Measurements from ENCODE around the gene SELENOI. TPM values are rescaled to one million over a fixed set of nuclear protein-coding genes. Genes with fewer than 3 reads are reported as not detected.
"Not testable (repeated sequence)": the region's sequence is repeated elsewhere in the genome, so short reads cannot be mapped to it uniquely, and the experiment has no call there.

SELENOI gene
- total RNA-seq, 2 experiments from 2014 or later: 27.7 to 31.5 TPM

- H3K36me3 Mint-ChIP-seq (ENCODE audit: low read depth): peaks cover 58% of the 10 kb centered on the region
- Histone ChIP-seq H3K4me3 (ENCODE audit: low read length) (no peak overlapping the region), H3K4me1 (ENCODE audit: insufficient read depth, low read length) (no peaks in the 10 kb centered on the region), H3K36me3 (ENCODE audit: insufficient read depth, low read length) (peaks cover 36% of the 10 kb centered on the region), H3K9me3 (ENCODE audit: control insufficient read depth in 1 of 2, insufficient read depth in 1 of 2, low read length in 2 of 2) (no peaks in the 10 kb centered on the region), H3K27ac (ENCODE audit: low read depth in 1 of 2, low read length in 2 of 2) (no peak overlapping the region), H3K27me3 (ENCODE audit: control insufficient read depth in 1 of 2, insufficient read depth in 2 of 2, low read length in 2 of 2) (no peaks in the 10 kb centered on the region)
- DNase-seq (no peak), ATAC-seq (ENCODE audit: poor library complexity) (no peak)
- no peak overlapping the region for H3K4me3 Mint-ChIP-seq
- intact Hi-C loops (cut with DNase I, micrococcal nuclease): no loop called here
- H3K9me3 Mint-ChIP-seq: no peaks in the 10 kb centered on the region
- ChIA-PET CTCF (no interaction called here), POLR2A (no interaction called here)
- peaks cover 26% of the 10 kb centered on the region for H3K4me1 Mint-ChIP-seq (ENCODE audit: low read depth)
- no peak for TF ChIP-seq CTCF (IDR thresholded peaks at IDR 0.05)
- H3K27me3 Mint-ChIP-seq: no peaks in the 10 kb centered on the region
- H3K27ac Mint-ChIP-seq: no peak overlapping the region
These were observed 18.7 kb downstream of the SELENOI start for GRCh38 chr2:26364669-26365068.

GRCh38 chr2:26366957-26367356 is 21.0 kb downstream of the SELENOI start:
- POLR2A ChIA-PET: interaction anchor here (0.8 kb wide), 1 partner anchor 33 kb away, joined by 3 read pairs; no protein-coding TSS in a partner anchor
- peaks cover 36% of the 10 kb centered on the region for H3K36me3 ChIP-seq (ENCODE audit: insufficient read depth, low read length)
- Mint-ChIP-seq H3K9me3 (no peaks in the 10 kb centered on the region), H3K4me1 (ENCODE audit: low read depth) (peaks cover 16% of the 10 kb centered on the region), H3K36me3 (ENCODE audit: low read depth) (peaks cover 61% of the 10 kb centered on the region), H3K27ac (no peak overlapping the region), H3K27me3 (no peaks in the 10 kb centered on the region), H3K4me3 (no peak overlapping the region)
- H3K27me3 ChIP-seq (ENCODE audit: control insufficient read depth in 1 of 2, insufficient read depth in 2 of 2, low read length in 2 of 2): no peaks in the 10 kb centered on the region
- H3K9me3 ChIP-seq (ENCODE audit: control insufficient read depth in 1 of 2, insufficient read depth in 1 of 2, low read length in 2 of 2): no peaks in the 10 kb centered on the region
- H3K4me1 ChIP-seq (ENCODE audit: insufficient read depth, low read length): no peaks in the 10 kb centered on the region
- DNase-seq: no peak
- no peak for TF ChIP-seq CTCF (IDR thresholded peaks at IDR 0.05)
- no peak overlapping the region for H3K4me3 ChIP-seq (ENCODE audit: low read length)
- intact Hi-C loops (cut with DNase I, micrococcal nuclease): no loop called here
- ATAC-seq (ENCODE audit: poor library complexity): no peak
- CTCF ChIA-PET: interaction anchor here (1.3 kb wide), 1 partner anchor 17 kb away, joined by 3 read pairs; no protein-coding TSS in a partner anchor
- H3K27ac ChIP-seq (ENCODE audit: low read depth in 1 of 2, low read length in 2 of 2): no peak overlapping the region

- H3K4me3 ChIP-seq (ENCODE audit: low read length): not testable (repeated sequence)
- peaks cover 76% of the 10 kb centered on the region for H3K36me3 Mint-ChIP-seq (ENCODE audit: low read depth)
These were observed 23.7 kb downstream of the SELENOI start for GRCh38 chr2:26369664-26370063.

GRCh38 chr2:26370909-26371308 is 25.0 kb downstream of the SELENOI start:
- H3K27ac ChIP-seq (ENCODE audit: low read depth in 1 of 2, low read length in 2 of 2); intact Hi-C loops (cut with DNase I, micrococcal nuclease); H3K27me3 Mint-ChIP-seq; H3K9me3 Mint-ChIP-seq; H3K4me1 ChIP-seq (ENCODE audit: insufficient read depth, low read length); DNase-seq; POLR2A ChIA-PET; H3K4me3 Mint-ChIP-seq; H3K9me3 ChIP-seq (ENCODE audit: control insufficient read depth in 1 of 2, insufficient read depth in 1 of 2, low read length in 2 of 2); H3K4me3 ChIP-seq (ENCODE audit: low read length); H3K27ac Mint-ChIP-seq; CTCF ChIA-PET; ATAC-seq (ENCODE audit: poor library complexity); H3K27me3 ChIP-seq (ENCODE audit: control insufficient read depth in 1 of 2, insufficient read depth in 2 of 2, low read length in 2 of 2): not testable (repeated sequence)
- H3K36me3 ChIP-seq (ENCODE audit: insufficient read depth, low read length): peaks cover 59% of the 10 kb centered on the region
- peaks cover 11% of the 10 kb centered on the region for H3K4me1 Mint-ChIP-seq (ENCODE audit: low read depth)
- H3K36me3 Mint-ChIP-seq (ENCODE audit: low read depth): peaks cover 79% of the 10 kb centered on the region

More at GRCh38 chr2:26369664-26370063, 23.7 kb downstream of the SELENOI start:
- H3K36me3 ChIP-seq (ENCODE audit: insufficient read depth, low read length): peaks cover 57% of the 10 kb centered on the region
- ATAC-seq (ENCODE audit: poor library complexity); POLR2A ChIA-PET; H3K4me1 Mint-ChIP-seq (ENCODE audit: low read depth); H3K27ac ChIP-seq (ENCODE audit: low read depth in 1 of 2, low read length in 2 of 2); H3K4me1 ChIP-seq (ENCODE audit: insufficient read depth, low read length); H3K27me3 ChIP-seq (ENCODE audit: control insufficient read depth in 1 of 2, insufficient read depth in 2 of 2, low read length in 2 of 2); CTCF ChIA-PET; H3K27ac Mint-ChIP-seq; H3K9me3 ChIP-seq (ENCODE audit: control insufficient read depth in 1 of 2, insufficient read depth in 1 of 2, low read length in 2 of 2); intact Hi-C loops (cut with DNase I, micrococcal nuclease); DNase-seq; H3K4me3 Mint-ChIP-seq; H3K9me3 Mint-ChIP-seq; H3K27me3 Mint-ChIP-seq: not testable (repeated sequence)

Measured in CD4-positive, alpha-beta T cell (primary cell).